HT-29 (cell line): ENCODE measurements around the gene ANAPC2. TPM values are rescaled to one million over a fixed set of nuclear protein-coding genes. Genes with fewer than 3 reads are reported as not detected.
A peak's percentile ranks its signal among the peaks of the same experiment; 100 is the strongest.

Experiments
- DNase-seq: peaks from one replicate; pipeline ENCODE4 v3.0.0-alpha.2; 2015; ENCODE audit warnings: low spot score
- total RNA-seq: library from RNA; depleted of rRNA; stranded (reverse); fragments of >200 nt; shearing (Covaris generic); gene quantifications from 2 replicates; pipeline ENCODE4 v1.2.3, GENCODE V29; 2014

Gene ANAPC2
- total RNA-seq, 1 experiment from 2014 or later, result 64.0 TPM

GRCh38 chr9:137215196-137215986 lies 27.0 kb upstream of the ANAPC2 start:
- DNase-seq, result no peak

DNA sequence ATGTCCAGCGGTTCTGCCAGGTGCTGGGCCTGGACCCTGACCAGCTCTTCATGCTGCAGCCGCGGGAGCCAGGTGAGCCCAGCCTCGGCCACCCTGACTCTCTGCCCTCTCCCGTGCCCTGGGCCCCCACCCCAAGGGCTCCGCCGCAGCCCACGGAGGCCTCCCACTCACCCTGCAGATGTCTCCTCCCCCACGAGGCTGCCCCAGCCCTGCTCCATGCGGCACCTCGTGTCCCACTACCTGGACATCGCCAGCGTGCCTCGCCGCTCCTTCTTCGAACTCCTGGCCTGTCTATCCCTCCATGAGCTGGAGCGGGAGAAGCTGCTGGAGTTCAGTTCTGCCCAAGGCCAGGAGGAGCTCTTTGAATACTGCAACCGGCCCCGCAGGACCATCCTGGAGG lies 26.3 kb upstream of the ANAPC2 start:
- no peak for DNase-seq

GRCh38 chr9:137213160-137214060 lies 25.1 kb upstream of the ANAPC2 start:
- no peak for DNase-seq

- no peak for DNase-seq
These were observed 24.2 kb upstream of the ANAPC2 start for GRCh38 chr9:137212520-137212919.

DNA sequence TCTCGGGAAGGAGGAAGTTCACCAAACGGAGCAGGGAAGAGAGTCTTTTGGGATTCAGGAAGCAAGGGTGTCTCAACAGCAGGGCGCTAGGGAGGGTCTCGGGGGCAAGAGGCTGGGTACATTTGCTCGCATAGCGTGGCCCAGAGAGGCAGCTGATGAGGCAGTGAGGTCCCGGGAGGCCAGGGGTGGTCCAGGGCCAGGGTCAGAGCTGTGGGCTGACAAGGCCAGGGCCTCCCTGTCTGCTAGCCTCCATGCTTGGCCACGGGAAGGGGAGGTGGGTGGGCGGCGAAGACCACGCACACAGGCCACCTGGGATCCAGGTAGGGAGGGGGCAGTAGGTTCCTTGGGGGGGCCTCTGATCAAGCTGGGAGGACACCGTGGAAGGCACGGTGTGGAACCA lies 23.2 kb upstream of the ANAPC2 start:
- no peak for DNase-seq

- DNase-seq, result no peak
These were observed 18.2 kb upstream of the ANAPC2 start for GRCh38 chr9:137206602-137207001.

- DNase-seq, result peak; percentile 85
These were observed 17.0 kb upstream of the ANAPC2 start, which contains the start of the genes NDOR1 and TMEM203 for GRCh38 chr9:137205126-137206069. Gene NDOR1 (plus strand): TSS chr9:137205700. CDS start chr9:137205778, 78 bp downstream. Gene TMEM203 (minus strand): TSS chr9:137205648. CDS start chr9:137205414, 234 bp downstream.

DNA sequence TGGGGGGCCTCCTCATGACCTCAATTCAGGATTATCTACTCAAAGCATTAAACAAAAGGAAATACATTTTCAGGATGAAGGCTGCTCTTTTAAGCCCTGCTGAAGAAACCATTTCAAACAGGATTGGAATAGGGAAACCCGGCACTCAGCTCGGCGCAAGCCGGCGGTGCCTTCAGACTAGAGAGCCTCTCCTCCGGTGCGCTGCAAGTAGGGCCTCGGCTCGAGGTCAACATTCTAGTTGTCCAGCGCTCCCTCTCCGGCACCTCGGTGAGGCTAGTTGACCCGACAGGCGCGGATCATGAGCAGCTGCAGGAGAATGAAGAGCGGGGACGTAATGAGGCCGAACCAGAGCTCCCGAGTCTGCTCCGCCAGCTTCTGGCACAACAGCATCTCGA lies 16.4 kb upstream of the ANAPC2 start:
- no peak for DNase-seq

- DNase-seq, result no peak
These were observed 14.6 kb upstream of the ANAPC2 start for GRCh38 chr9:137202966-137203365.

GRCh38 chr9:137201205-137201868 lies 13.0 kb upstream of the ANAPC2 start:
- no peak for DNase-seq

- peak; percentile 98 for DNase-seq
These were observed 12.2 kb upstream of the ANAPC2 start, which contains the start of gene TPRN for GRCh38 chr9:137200311-137201204. Gene TPRN (minus strand): TSS chr9:137200741. CDS start chr9:137200711, 30 bp downstream.

GRCh38 chr9:137199411-137200121 lies 11.2 kb upstream of the ANAPC2 start:
- DNase-seq, result peak; percentile 21

GRCh38 chr9:137198902-137199283 lies 10.5 kb upstream of the ANAPC2 start:
- no peak for DNase-seq

DNA sequence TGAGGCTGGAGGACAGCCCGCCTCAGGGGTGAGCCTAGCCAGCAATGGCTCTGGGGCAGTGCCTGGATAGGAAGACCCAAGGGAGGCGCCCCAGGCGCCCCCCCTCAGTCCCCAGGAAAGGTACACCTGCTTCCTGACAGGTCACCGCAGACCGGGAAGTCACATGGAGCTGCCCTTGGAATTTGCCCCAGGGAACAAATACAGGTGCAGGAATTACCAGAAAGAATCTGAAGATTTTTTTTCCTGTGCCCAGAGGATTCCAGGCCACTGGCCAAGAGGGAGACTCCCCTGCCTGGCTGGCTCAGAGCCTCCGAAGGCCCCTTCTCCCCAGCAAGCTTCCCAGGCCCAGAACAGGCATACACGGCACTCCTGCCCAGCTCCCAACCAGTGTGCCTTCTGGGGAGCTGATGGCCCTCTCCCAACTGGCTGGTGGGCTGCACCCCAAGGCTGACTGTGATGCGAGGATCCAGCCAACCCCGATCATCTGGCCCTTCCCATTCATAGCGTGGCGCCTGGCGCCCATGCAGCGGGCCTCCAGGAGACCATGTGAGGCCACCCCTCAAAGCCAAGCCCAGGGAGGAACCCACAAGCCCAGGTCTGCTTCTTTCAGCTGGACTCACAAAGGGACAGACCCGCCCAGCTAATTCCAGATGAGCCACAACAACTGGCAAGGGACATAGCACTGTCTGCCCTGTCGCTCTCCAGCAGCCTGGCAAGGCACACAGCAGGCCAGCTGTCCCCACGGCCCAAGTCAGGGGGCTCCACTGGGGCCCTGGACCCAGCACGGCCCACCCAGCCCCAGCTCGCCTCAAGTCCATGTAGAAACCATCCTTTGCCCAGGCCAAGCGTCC lies 9.9 kb upstream of the ANAPC2 start:
- peak; percentile 50 for DNase-seq

DNA sequence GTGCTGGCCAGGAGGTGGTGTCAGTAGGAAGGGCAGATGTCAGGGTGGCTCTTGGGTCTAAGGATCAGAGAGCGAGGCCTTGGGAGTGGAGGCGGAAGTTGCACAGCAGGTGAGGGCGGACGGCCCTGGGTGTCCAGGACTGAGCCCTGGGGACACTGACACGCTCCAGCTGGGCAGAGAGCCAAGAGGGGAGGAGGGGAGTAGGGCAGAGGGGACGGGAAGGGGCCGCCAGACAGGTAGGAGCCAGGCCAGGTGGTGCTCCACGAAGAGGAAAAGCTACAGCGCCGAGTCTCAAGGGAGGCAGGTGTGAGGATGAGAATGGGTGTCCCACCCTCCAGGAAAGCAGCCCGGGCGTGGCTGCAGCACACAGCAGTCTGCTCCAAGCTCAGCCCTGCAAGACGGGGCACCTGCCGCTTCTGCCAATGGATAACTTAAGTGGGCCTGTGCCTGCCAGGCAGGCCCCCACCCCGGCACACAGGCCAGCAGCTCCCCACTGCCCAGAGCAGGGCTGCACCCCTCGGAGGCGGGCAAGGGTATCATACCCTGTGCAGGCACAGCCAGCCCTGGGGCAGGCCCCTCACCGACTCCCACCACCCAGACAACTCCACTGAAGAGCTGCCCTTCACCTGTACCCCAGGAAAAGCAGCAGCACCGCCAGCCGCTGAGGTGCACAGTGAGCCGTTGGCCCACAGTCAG lies 7.3 kb upstream of the ANAPC2 start:
- DNase-seq, result peak; percentile 92

- DNase-seq, result peak; percentile 55
These were observed 6.5 kb upstream of the ANAPC2 start for GRCh38 chr9:137194909-137195308.

DNA sequence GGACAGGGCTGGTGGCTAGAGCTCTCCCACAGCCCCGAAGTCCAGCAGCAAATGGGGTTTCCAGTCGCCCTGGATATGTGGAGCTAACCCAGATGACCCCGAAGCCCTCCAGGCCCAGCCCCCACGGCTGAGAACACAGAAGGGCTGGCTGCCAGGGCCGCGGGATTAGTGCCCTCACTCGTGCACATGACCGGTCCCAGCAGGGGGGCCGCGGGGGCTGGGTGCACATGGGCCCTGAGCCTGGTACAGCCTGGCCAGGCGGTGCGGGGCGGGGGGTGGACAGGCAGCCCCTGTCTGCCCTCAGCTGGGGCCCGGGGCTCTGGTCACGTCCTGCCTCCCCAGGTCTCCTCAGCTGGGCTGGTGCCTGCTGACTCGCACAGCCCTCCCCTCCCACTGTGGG lies 6.0 kb upstream of the ANAPC2 start:
- no peak for DNase-seq
